ENCODE data around the gene KLRK1.

DNA sequence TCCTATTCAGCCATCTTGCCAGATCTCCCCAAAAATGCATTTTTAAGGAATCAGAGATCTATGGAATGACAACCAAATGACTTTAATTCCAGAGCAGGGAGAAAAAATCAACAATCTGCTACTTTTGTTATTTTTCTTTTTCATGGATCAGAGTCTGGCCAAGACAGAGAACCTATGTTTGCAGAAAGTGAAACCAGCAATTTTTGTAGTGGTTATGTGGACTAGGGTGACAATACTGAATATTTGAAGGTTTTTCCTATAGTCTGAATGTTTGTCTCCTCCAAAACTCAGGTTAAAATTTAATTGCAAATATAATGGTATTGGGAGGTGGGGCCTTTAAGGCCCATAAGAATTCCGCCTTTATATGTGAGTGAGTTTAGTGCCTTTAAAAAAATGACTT is 30.9 kb downstream of the KLRK1 start:
- TF ChIP-seq ZNF335 (tag by site-specific recombination; conservative IDR thresholded peaks at IDR 0.05) (no peak), ZNF776 (tag by site-specific recombination; IDR thresholded peaks at IDR 0.05; ENCODE audit: borderline replicate concordance) (no peak), KLF9 (tag by site-specific recombination; IDR thresholded peaks at IDR 0.05; ENCODE audit: low read depth) (no peak)

All from HEK293 (cell line).